Esophagus squamous epithelium (tissue), 4 donors: Measurements from ENCODE around the gene UNC5B.

Experiments used
- CTCF ChIP-seq, 6 experiments: fragments of 450-650 bp in 4 of 6; fragments of 200-600 bp in 2 of 6; sonication (generic) in 2 of 6; IDR thresholded peaks; one replicate each; pipeline ENCODE4 v1.5.1; 2016 to 2019; ENCODE audit warnings: antibody characterized with exemption in 6 of 6, mild to moderate bottlenecking in 4 of 6, moderate library complexity in 4 of 6
- POLR2A ChIP-seq, 4 donors: fragments of 450-650 bp; IDR thresholded peaks; one replicate each; pipeline ENCODE4 v1.6.1; 2017; ENCODE audit warnings: antibody characterized with exemption in 4 of 4, mild to moderate bottlenecking in 4 of 4, moderate library complexity in 3 of 4

GRCh38 chr10:71265201-71265575 lies 52.8 kb downstream of the UNC5B start:
- no peak for TF ChIP-seq CTCF (IDR thresholded peaks at IDR 0.05)
- TF ChIP-seq POLR2A (IDR thresholded peaks at IDR 0.05), result no peak
